ENCODE measurements around the gene ARHGAP12.

The ARHGAP12 gene

GRCh38 chr10:31820096-31820495 lies 108.5 kb downstream of the ARHGAP12 start:
- no peak overlapping the region for H3K4me3 ChIP-seq (ENCODE audit: low read length)
- no peaks in the 10 kb centered on the region for H3K4me1 ChIP-seq (ENCODE audit: insufficient read depth, low read length)
- no peaks in the 10 kb centered on the region for H3K27me3 ChIP-seq (ENCODE audit: insufficient read depth, low read length)
- H3K9ac ChIP-seq (ENCODE audit: low read depth, low read length): no peak overlapping the region
- H3K27ac ChIP-seq (ENCODE audit: low read depth, low read length): no peak overlapping the region
- H3K36me3 ChIP-seq (ENCODE audit: insufficient read depth, low read length): peaks cover 25% of the 10 kb centered on the region
- H3K9me3 ChIP-seq (ENCODE audit: insufficient read depth, low read depth, low read length): no peaks in the 10 kb centered on the region

- no peak overlapping the region for H3K4me3 ChIP-seq (ENCODE audit: low read length)
- H3K9me3 ChIP-seq (ENCODE audit: insufficient read depth, low read depth, low read length): no peaks in the 10 kb centered on the region
- no peaks in the 10 kb centered on the region for H3K4me1 ChIP-seq (ENCODE audit: insufficient read depth, low read length)
- peaks cover 22% of the 10 kb centered on the region for H3K36me3 ChIP-seq (ENCODE audit: insufficient read depth, low read length)
- no peak overlapping the region for H3K9ac ChIP-seq (ENCODE audit: low read depth, low read length)
- H3K27me3 ChIP-seq (ENCODE audit: insufficient read depth, low read length): no peaks in the 10 kb centered on the region
- H3K27ac ChIP-seq (ENCODE audit: low read depth, low read length): no peak overlapping the region
- WGBS: 95% methylated on average over 3 of the region's 3 CpGs
Observed at GRCh38 chr10:31819391-31819820, 109.2 kb downstream of the ARHGAP12 start.

GRCh38 chr10:31816318-31816717 lies 112.3 kb downstream of the ARHGAP12 start:
- Histone ChIP-seq H3K36me3 (ENCODE audit: insufficient read depth, low read length) (peaks cover 34% of the 10 kb centered on the region), H3K4me3 (ENCODE audit: low read length) (no peak overlapping the region), H3K9me3 (ENCODE audit: insufficient read depth, low read depth, low read length) (no peaks in the 10 kb centered on the region), H3K4me1 (ENCODE audit: insufficient read depth, low read length) (no peaks in the 10 kb centered on the region), H3K9ac (ENCODE audit: low read depth, low read length) (no peak overlapping the region), H3K27me3 (ENCODE audit: insufficient read depth, low read length) (no peaks in the 10 kb centered on the region), H3K27ac (ENCODE audit: low read depth, low read length) (no peak overlapping the region)
- 97% methylated on average over 2 of the region's 2 CpGs for WGBS

- no peak overlapping the region for H3K27ac ChIP-seq (ENCODE audit: low read depth, low read length)
Observed at GRCh38 chr10:31808258-31809218, 120.1 kb downstream of the ARHGAP12 start.

GRCh38 chr10:31804352-31804810 lies 124.2 kb downstream of the ARHGAP12 start:
- Histone ChIP-seq H3K27ac (ENCODE audit: low read depth, low read length) (no peak overlapping the region), H3K4me3 (ENCODE audit: low read length) (no peak overlapping the region), H3K9ac (ENCODE audit: low read depth, low read length) (no peak overlapping the region), H3K4me1 (ENCODE audit: insufficient read depth, low read length) (no peaks in the 10 kb centered on the region), H3K27me3 (ENCODE audit: insufficient read depth, low read length) (no peaks in the 10 kb centered on the region), H3K36me3 (ENCODE audit: insufficient read depth, low read length) (peaks cover 41% of the 10 kb centered on the region), H3K9me3 (ENCODE audit: insufficient read depth, low read depth, low read length) (no peaks in the 10 kb centered on the region)
- WGBS: 91% methylated on average over 4 of the region's 7 CpGs

More at GRCh38 chr10:31808258-31809218, 120.1 kb downstream of the ARHGAP12 start:
- Histone ChIP-seq H3K4me1 (ENCODE audit: insufficient read depth, low read length) (no peaks in the 10 kb centered on the region), H3K27me3 (ENCODE audit: insufficient read depth, low read length) (no peaks in the 10 kb centered on the region), H3K36me3 (ENCODE audit: insufficient read depth, low read length) (peaks cover 57% of the 10 kb centered on the region), H3K9me3 (ENCODE audit: insufficient read depth, low read depth, low read length) (no peaks in the 10 kb centered on the region), H3K4me3 (ENCODE audit: low read length) (no peak overlapping the region), H3K9ac (ENCODE audit: low read depth, low read length) (no peak overlapping the region)
- 87% methylated on average over 5 of the region's 6 CpGs for WGBS

- 88% methylated on average over 8 of the region's 8 CpGs for WGBS
- Histone ChIP-seq H3K9me3 (ENCODE audit: insufficient read depth, low read depth, low read length) (no peaks in the 10 kb centered on the region), H3K27ac (ENCODE audit: low read depth, low read length) (no peak overlapping the region), H3K9ac (ENCODE audit: low read depth, low read length) (no peak overlapping the region), H3K4me3 (ENCODE audit: low read length) (no peak overlapping the region), H3K36me3 (ENCODE audit: insufficient read depth, low read length) (peaks cover 35% of the 10 kb centered on the region), H3K27me3 (ENCODE audit: insufficient read depth, low read length) (no peaks in the 10 kb centered on the region), H3K4me1 (ENCODE audit: insufficient read depth, low read length) (no peaks in the 10 kb centered on the region)
Observed at GRCh38 chr10:31803606-31804351, 124.9 kb downstream of the ARHGAP12 start.

GRCh38 chr10:31799181-31799580 lies 129.4 kb downstream of the ARHGAP12 start:
- 93% methylated on average over 2 of the region's 2 CpGs for WGBS
- Histone ChIP-seq H3K4me1 (ENCODE audit: insufficient read depth, low read length) (no peaks in the 10 kb centered on the region), H3K27me3 (ENCODE audit: insufficient read depth, low read length) (no peaks in the 10 kb centered on the region), H3K9ac (ENCODE audit: low read depth, low read length) (no peak overlapping the region), H3K27ac (ENCODE audit: low read depth, low read length) (no peak overlapping the region), H3K4me3 (ENCODE audit: low read length) (no peak overlapping the region), H3K36me3 (ENCODE audit: insufficient read depth, low read length) (peaks cover 10% of the 10 kb centered on the region; the same call in 1 of the 2 replicates), H3K9me3 (ENCODE audit: insufficient read depth, low read depth, low read length) (no peaks in the 10 kb centered on the region)

- H3K4me1 ChIP-seq (ENCODE audit: insufficient read depth, low read length): no peaks in the 10 kb centered on the region
- H3K27ac ChIP-seq (ENCODE audit: low read depth, low read length): no peak overlapping the region
- no CpG with 5 or more reads among the region's 1 CpG for WGBS
- H3K4me3 ChIP-seq (ENCODE audit: low read length): no peak overlapping the region
- no peaks in the 10 kb centered on the region for H3K9me3 ChIP-seq (ENCODE audit: insufficient read depth, low read depth, low read length)
- no peaks in the 10 kb centered on the region for H3K27me3 ChIP-seq (ENCODE audit: insufficient read depth, low read length)
- no peak overlapping the region for H3K9ac ChIP-seq (ENCODE audit: low read depth, low read length)
- H3K36me3 ChIP-seq (ENCODE audit: insufficient read depth, low read length): no peaks in the 10 kb centered on the region
Observed at GRCh38 chr10:31792745-31793144, 135.9 kb downstream of the ARHGAP12 start.

- Histone ChIP-seq H3K27ac (ENCODE audit: low read depth, low read length) (no peak overlapping the region), H3K4me3 (ENCODE audit: low read length) (no peak overlapping the region), H3K36me3 (ENCODE audit: insufficient read depth, low read length) (no peaks in the 10 kb centered on the region), H3K9me3 (ENCODE audit: insufficient read depth, low read depth, low read length) (no peaks in the 10 kb centered on the region), H3K9ac (ENCODE audit: low read depth, low read length) (no peak overlapping the region), H3K4me1 (ENCODE audit: insufficient read depth, low read length) (no peaks in the 10 kb centered on the region), H3K27me3 (ENCODE audit: insufficient read depth, low read length) (no peaks in the 10 kb centered on the region)
- WGBS: 89% methylated on average over 1 of the region's 1 CpG
Observed at GRCh38 chr10:31789555-31789954, 139.1 kb downstream of the ARHGAP12 start.

GRCh38 chr10:31782701-31783100 lies 145.9 kb downstream of the ARHGAP12 start:
- H3K4me3 ChIP-seq (ENCODE audit: low read length): no peak overlapping the region
- no peaks in the 10 kb centered on the region for H3K4me1 ChIP-seq (ENCODE audit: insufficient read depth, low read length)
- no peaks in the 10 kb centered on the region for H3K27me3 ChIP-seq (ENCODE audit: insufficient read depth, low read length)
- no peaks in the 10 kb centered on the region for H3K9me3 ChIP-seq (ENCODE audit: insufficient read depth, low read depth, low read length)
- no peak overlapping the region for H3K27ac ChIP-seq (ENCODE audit: low read depth, low read length)
- WGBS: 83% methylated on average over 2 of the region's 2 CpGs
- no peak overlapping the region for H3K9ac ChIP-seq (ENCODE audit: low read depth, low read length)
- H3K36me3 ChIP-seq (ENCODE audit: insufficient read depth, low read length): no peaks in the 10 kb centered on the region

GRCh38 chr10:31780717-31781116 lies 147.9 kb downstream of the ARHGAP12 start:
- H3K9me3 ChIP-seq (ENCODE audit: insufficient read depth, low read depth, low read length): peaks cover 9% of the 10 kb centered on the region
- no peak overlapping the region for H3K9ac ChIP-seq (ENCODE audit: low read depth, low read length)
- no peaks in the 10 kb centered on the region for H3K4me1 ChIP-seq (ENCODE audit: insufficient read depth, low read length)
- no peaks in the 10 kb centered on the region for H3K36me3 ChIP-seq (ENCODE audit: insufficient read depth, low read length)
- H3K4me3 ChIP-seq (ENCODE audit: low read length): no peak overlapping the region
- H3K27me3 ChIP-seq (ENCODE audit: insufficient read depth, low read length): no peaks in the 10 kb centered on the region
- H3K27ac ChIP-seq (ENCODE audit: low read depth, low read length): no peak overlapping the region
- WGBS: 93% methylated on average over 1 of the region's 2 CpGs
